Lower lobe of right lung (tissue), 2 donors: ENCODE data around the gene PPP1R13B. TPM values are rescaled to one million over a fixed set of nuclear protein-coding genes. Genes with fewer than 3 reads are reported as not detected.
"Not testable (repeated sequence)": the region's sequence is repeated elsewhere in the genome, so short reads cannot be mapped to it uniquely, and the experiment has no call there.

Experiments used
- ATAC-seq, 2 donors: fragments of 200-7000 bp; cut with Tn5 transposase; one replicate each; pipeline ENCODE4 v1.9.1; 2020 to 2022; ENCODE audit warnings: mild to moderate bottlenecking in 2 of 2, moderate library complexity in 2 of 2
- DNase-seq: peaks from one replicate; pipeline ENCODE4 v3.0.0-alpha.2; 2020
- H3K27ac ChIP-seq: fragments of 200-600 bp; one replicate; pipeline ENCODE4 v1.8.0; 2022
- H3K27me3 ChIP-seq: fragments of 200-600 bp; one replicate; pipeline ENCODE4 v1.8.0; 2022; ENCODE audit warnings: low read depth
- H3K36me3 ChIP-seq: fragments of 200-600 bp; one replicate; pipeline ENCODE4 v1.8.0; 2022; ENCODE audit warnings: mild to moderate bottlenecking
- H3K4me1 ChIP-seq: fragments of 200-600 bp; one replicate; pipeline ENCODE4 v1.8.0; 2022
- H3K4me3 ChIP-seq: fragments of 200-600 bp; one replicate; pipeline ENCODE4 v1.8.0; 2022; ENCODE audit warnings: mild to moderate bottlenecking
- H3K9me3 ChIP-seq: fragments of 200-600 bp; one replicate; pipeline ENCODE4 v1.8.0; 2022
- intact Hi-C: fragments of 100-400 bp; cut with DNase I; formaldehyde crosslinking; loops from one replicate; pipeline ENCODE4 v1.11.0; 2022
- total RNA-seq: library from RNA; stranded (reverse); fragmentation: NEBNext Ultra II Directional; extraction: Animal tissue kit (Norgen Biotek cat#: 25700); gene quantifications from one replicate; pipeline ENCODE4 v1.2.1, GENCODE V29; 2021
- TF ChIP-seq, protein P1 (sequence below): fragments of 200-600 bp; IDR thresholded peaks from one replicate; pipeline ENCODE4 v1.8.0; 2022; ENCODE audit warnings: antibody characterized with exemption, mild to moderate bottlenecking
- donor health status: DM: no; HTN: yes; CAD: no; lungs with severe emphysema.

Gene PPP1R13B
- total RNA-seq, 1 donor from 2014 or later: 60.6 TPM

DNA sequence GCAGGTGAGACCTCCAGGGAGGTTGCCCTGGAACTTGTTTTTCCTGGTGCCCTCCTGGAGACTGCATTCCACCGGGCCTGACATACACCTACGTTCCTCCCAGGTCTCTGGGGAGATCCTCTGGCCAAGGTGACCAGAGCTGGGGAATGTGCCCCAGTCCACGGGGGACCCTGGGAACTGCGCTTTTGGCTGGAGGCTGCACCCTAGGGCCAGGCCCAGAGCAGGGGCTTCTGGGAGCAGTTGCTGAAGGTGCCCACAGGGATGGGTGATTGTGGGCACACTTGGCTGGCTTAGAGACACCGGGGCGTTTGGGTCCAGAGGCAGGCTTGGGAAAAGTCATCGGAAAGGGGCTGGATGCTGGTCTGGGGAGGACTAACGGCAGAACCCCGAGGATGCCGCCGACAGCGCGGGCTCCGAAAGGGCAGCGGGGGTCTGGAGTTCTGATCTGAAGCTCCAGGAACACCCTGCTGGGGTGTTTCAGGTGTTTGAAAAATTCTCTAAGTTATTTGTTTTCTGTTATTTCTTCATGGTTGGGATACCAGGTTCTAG, 44.4 kb upstream of the PPP1R13B start:
- Histone ChIP-seq H3K27me3 (no peaks in the 10 kb centered on the region), H3K4me3 (no peak overlapping the region), H3K36me3 (no peaks in the 10 kb centered on the region), H3K9me3 (no peaks in the 10 kb centered on the region), H3K4me1 (peaks cover 27% of the 10 kb centered on the region), H3K27ac (no peak overlapping the region)
- TF ChIP-seq, protein P1, sequence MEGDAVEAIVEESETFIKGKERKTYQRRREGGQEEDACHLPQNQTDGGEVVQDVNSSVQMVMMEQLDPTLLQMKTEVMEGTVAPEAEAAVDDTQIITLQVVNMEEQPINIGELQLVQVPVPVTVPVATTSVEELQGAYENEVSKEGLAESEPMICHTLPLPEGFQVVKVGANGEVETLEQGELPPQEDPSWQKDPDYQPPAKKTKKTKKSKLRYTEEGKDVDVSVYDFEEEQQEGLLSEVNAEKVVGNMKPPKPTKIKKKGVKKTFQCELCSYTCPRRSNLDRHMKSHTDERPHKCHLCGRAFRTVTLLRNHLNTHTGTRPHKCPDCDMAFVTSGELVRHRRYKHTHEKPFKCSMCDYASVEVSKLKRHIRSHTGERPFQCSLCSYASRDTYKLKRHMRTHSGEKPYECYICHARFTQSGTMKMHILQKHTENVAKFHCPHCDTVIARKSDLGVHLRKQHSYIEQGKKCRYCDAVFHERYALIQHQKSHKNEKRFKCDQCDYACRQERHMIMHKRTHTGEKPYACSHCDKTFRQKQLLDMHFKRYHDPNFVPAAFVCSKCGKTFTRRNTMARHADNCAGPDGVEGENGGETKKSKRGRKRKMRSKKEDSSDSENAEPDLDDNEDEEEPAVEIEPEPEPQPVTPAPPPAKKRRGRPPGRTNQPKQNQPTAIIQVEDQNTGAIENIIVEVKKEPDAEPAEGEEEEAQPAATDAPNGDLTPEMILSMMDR: no peak
- ATAC-seq (no peak), DNase-seq (no peak)
- intact Hi-C loops: no loop called here

DNA sequence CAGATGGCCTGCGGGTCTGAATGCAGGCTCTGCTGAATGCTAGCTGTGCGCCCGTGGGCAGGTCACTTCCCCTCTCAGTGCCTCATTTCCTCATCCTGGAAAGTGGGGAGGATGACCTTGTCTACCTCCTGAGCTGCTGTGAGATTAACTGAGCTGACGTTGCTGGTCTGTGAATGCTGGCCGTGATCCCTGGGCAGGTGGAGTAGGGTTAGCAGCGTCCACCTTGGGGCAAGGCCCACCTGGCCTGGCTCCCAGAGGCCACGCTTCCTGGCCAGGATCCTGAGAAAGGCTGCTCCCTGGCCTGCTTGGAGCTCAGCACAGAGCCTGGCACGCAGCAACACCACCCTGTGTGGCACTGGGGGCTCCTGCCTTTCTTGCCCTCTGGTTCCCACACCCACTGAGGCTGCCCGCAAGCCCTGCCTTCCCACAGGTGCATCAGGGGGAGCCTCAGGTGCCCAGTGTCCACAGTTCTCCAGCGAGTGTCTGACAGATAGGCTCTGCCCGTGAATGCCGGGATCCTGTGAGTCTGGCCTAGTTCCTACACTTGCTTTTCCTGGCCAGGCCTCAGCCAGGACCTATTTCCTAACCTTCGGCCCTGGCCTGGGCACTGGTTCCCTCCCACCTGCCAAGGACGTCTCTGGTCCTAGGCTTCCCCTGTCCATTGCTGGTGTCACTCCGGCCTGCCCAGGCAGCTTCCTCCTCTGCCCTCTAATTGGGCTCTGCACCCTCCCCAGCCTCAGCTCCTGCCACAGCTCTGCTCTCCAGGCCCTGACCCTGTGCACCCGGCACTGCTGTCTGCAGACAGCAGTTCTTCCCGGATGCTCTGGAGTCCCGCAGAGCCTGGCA, 43.7 kb upstream of the PPP1R13B start:
- H3K27me3 ChIP-seq: no peaks in the 10 kb centered on the region
- H3K9me3 ChIP-seq: no peaks in the 10 kb centered on the region
- intact Hi-C loops: no loop called here
- H3K4me3 ChIP-seq: no peak overlapping the region
- ATAC-seq (peak; percentile 5 to 13), DNase-seq (no peak)
- H3K4me1 ChIP-seq: peaks cover 31% of the 10 kb centered on the region
- H3K36me3 ChIP-seq: no peaks in the 10 kb centered on the region
- TF ChIP-seq, protein P1: no peak
- peak overlapping the region; percentile 9 for H3K27ac ChIP-seq

DNA sequence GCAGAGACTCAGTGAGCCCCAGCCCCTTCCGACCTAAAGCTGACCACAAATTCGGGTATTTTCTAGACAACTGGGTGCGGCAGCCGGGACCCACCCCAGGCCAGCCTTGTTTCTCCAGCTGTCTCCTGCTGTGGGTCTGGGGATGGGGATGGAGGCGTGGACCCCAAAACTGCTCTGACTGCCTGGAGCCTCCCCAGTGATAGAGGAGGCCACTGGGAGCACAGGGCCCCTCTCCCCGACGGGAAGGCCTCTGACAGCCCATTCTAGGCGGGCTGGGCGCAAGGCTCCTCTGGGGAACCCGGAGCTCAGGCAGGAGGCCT, 42.6 kb upstream of the PPP1R13B start:
- no peaks in the 10 kb centered on the region for H3K27me3 ChIP-seq
- no peak overlapping the region for H3K4me3 ChIP-seq
- DNase-seq: no peak
- intact Hi-C loops: no loop called here
- no peaks in the 10 kb centered on the region for H3K36me3 ChIP-seq
- ATAC-seq: no peak
- H3K9me3 ChIP-seq: no peaks in the 10 kb centered on the region
- H3K4me1 ChIP-seq: peaks cover 31% of the 10 kb centered on the region
- H3K27ac ChIP-seq: no peak overlapping the region
- TF ChIP-seq, protein P1: no peak

DNA sequence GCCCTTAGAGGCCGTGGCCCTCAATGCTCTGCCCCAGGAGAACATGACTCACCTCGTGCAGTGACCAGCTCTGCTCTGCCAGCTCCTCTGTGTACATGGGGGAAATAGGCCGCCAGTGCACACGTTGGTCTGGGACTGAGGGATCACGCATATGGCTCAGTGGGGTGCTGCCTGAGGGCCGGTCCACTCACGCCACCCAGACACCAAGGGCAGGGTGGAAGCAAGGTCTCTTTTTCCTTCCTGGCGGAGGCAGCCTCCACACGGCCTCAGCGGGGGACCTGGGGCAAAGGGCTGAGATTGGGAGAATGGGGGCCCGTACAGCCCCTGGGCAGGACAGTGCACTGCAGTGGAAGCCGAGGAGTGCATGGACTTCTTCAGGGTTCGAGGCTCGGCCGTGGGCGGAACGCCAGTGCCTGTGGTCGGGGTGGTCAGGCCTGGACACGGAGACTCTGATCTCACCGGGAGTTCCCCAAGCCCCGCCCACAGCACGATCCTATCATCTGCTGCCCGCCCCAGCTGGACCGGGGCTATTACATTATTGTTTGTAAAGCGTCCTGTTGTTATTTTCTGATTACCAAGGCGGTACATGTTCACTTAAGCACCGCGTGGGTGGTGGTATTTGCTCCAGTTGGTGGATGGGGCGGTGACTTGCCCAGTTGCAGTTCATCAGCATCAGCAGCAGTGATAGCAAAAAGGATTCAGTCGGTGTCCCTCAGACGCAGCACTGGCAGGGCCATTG, 42.1 kb upstream of the PPP1R13B start:
- Histone ChIP-seq H3K27me3 (no peaks in the 10 kb centered on the region), H3K9me3 (no peaks in the 10 kb centered on the region), H3K4me1 (peaks cover 31% of the 10 kb centered on the region), H3K4me3 (no peak overlapping the region), H3K27ac (peak overlapping the region; percentile 36), H3K36me3 (no peaks in the 10 kb centered on the region)
- peak; percentile 16 to 25 for ATAC-seq
- TF ChIP-seq, protein P1: no peak
- intact Hi-C loops: no loop called here
- peak; percentile 56 for DNase-seq

DNA sequence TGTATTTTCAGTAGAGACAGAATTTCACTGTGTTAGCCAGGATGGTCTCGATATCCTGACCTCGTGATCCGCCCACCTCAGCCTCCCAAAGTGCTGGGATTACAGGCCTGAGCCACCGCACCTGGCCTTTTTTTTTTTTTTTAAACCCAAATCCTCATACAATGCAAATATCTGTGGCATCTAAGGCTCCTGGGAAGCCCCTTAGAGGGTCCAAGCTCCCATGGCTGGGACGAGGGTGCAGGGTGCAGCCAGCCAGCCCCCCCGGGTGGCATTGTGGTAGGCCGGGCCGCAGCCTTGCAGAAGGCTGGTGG, 41.6 kb upstream of the PPP1R13B start:
- intact Hi-C loops, H3K4me3 ChIP-seq, H3K27ac ChIP-seq, ATAC-seq, H3K9me3 ChIP-seq, DNase-seq, H3K36me3 ChIP-seq, H3K27me3 ChIP-seq: not testable (repeated sequence)
- peaks cover 31% of the 10 kb centered on the region for H3K4me1 ChIP-seq

DNA sequence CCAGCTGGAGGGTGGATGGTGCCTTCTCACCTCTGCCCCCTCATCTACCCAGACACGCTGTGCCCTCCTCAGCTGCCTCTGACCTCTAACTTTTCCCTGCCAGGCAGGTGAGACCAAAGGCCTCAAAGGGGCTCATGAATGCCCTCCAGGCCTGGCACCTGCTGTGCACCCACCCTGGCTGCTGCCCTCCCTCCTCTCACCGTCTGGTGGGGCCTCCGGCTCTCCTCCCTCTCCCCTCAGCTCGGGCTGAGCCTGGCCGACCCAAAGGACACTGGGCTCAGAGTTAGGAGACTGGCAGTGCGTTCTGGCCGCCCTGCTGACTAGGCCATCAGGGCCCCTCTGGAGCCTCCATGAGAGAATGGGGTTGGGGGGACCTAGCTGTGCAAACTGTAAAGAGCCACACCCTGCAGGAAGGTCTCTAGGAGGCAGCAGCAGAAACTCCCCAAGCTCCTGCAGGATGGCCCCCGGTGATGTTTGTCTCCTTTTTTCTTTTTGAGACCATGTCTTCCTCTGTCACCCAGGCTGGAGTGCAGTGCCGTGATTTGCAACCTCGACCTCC, 40.3 kb upstream of the PPP1R13B start:
- H3K4me3 ChIP-seq: no peak overlapping the region
- ATAC-seq (no peak), DNase-seq (no peak)
- H3K9me3 ChIP-seq: no peaks in the 10 kb centered on the region
- no peak overlapping the region for H3K27ac ChIP-seq
- H3K4me1 ChIP-seq: peaks cover 36% of the 10 kb centered on the region
- TF ChIP-seq, protein P1: no peak
- no peaks in the 10 kb centered on the region for H3K36me3 ChIP-seq
- H3K27me3 ChIP-seq: no peaks in the 10 kb centered on the region
- intact Hi-C loops: no loop called here
